Ectodermal cell (in vitro differentiated cells): ENCODE data around the gene CREG2.

Experiments used
- H3K27ac ChIP-seq: 2 replicates; pipeline ENCODE4 v1.7.0; 2013; ENCODE audit warnings: mild to moderate bottlenecking, low read depth, low read length; ENCODE audit not compliant: insufficient read depth, poor library complexity, severe bottlenecking
- H3K27me3 ChIP-seq: 2 replicates; pipeline ENCODE4 v1.7.0; 2013; ENCODE audit warnings: mild to moderate bottlenecking, low read length; ENCODE audit not compliant: insufficient read depth, control insufficient read depth, poor library complexity, severe bottlenecking
- H3K36me3 ChIP-seq: one replicate; pipeline ENCODE4 v1.7.0; 2013; ENCODE audit warnings: low read length; ENCODE audit not compliant: control insufficient read depth, insufficient read depth
- H3K4me1 ChIP-seq: one replicate; pipeline ENCODE4 v1.7.0; 2013; ENCODE audit warnings: low read length; ENCODE audit not compliant: control insufficient read depth, insufficient read depth
- H3K4me3 ChIP-seq: 2 replicates; pipeline ENCODE4 v1.7.0; 2013; ENCODE audit warnings: low read depth, low read length, control low read depth; ENCODE audit not compliant: insufficient read depth
- H3K9me3 ChIP-seq: 2 replicates; pipeline ENCODE4 v1.7.0; 2013; ENCODE audit warnings: mild to moderate bottlenecking, low read length, moderate library complexity; ENCODE audit not compliant: control insufficient read depth
- WGBS, 2 experiments: methylation state at CpG; one replicate each; pipeline ENCODE4 v1.1.7; 2013; ENCODE audit warnings: missing lambda C conversion rate in 2 of 2; 5-methylcytosine and 5-hydroxymethylcytosine counted together

Gene CREG2

DNA sequence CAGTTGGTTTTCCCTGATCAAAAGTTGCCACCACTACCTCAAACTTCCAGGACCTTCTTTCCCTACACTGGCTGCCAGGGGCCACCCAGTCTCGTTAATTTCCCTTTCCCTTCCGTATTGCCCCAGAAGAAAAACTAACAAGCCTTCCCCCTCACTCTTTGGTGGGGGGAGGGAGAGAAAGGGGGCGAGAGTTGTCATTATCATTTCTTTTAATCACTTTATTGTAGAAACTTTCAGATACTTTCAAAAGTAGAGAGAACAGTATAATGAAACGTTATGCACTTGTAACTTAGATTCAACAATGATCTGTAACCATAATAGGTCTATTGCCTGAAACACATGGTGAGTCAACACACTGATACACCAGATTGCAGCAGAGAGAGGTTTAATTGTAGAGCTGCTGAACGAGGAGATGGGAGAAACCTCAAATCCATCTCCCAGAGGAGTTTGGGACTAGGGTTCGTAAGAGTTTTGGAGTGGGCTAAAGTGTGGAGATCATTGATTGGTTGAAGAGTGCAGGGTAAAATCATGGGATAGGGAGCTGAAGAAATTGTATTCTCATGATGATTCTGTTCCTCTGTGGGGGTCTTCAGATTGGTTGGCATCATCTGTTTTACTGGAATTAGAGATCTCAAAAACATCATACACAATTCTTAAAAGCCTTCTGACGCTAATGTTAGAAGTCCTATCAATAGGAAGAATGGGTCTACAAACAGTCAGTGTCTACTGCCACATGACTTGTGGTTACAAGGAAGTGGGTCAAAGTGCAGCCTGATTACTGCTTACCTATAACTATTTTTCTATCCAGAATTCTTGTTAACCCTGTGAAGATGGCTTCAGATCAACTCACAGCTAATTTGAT, 76.2 kb downstream of the CREG2 start:
- H3K27ac ChIP-seq: no peak overlapping the region
- H3K27me3 ChIP-seq: peaks cover 12% of the 10 kb centered on the region
- WGBS, 2 experiments: 81 to 88% methylated on average over 4 to 6 of the region's 7 CpGs

GRCh38 chr2:101310090-101310833, 77.0 kb downstream of the CREG2 start:
- H3K27me3 ChIP-seq: peaks cover 12% of the 10 kb centered on the region
- WGBS, 2 experiments: 82 to 83% methylated on average over 10 of the region's 10 CpGs
- no peaks in the 10 kb centered on the region for H3K36me3 ChIP-seq

More for the DNA sequence above, 76.2 kb downstream of the CREG2 start:
- Histone ChIP-seq H3K36me3 (no peaks in the 10 kb centered on the region), H3K4me1 (no peaks in the 10 kb centered on the region), H3K9me3 (no peaks in the 10 kb centered on the region), H3K4me3 (no peak overlapping the region)

GRCh38 chr2:101308432-101309210, 78.7 kb downstream of the CREG2 start, which contains the start of gene RNF149:
Gene RNF149 (minus strand): TSS chr2:101308701. CDS start chr2:101308588, 113 bp downstream.
- H3K27me3 ChIP-seq: peaks cover 12% of the 10 kb centered on the region
- H3K9me3 ChIP-seq: no peaks in the 10 kb centered on the region
- WGBS, 2 experiments: 9 to 10% methylated on average over 76 of the region's 76 CpGs
- peak within 1 kb of the TSS; percentile 85 for H3K4me3 ChIP-seq
- no peaks in the 10 kb centered on the region for H3K36me3 ChIP-seq
- H3K27ac ChIP-seq: no peak within 1 kb of the TSS
- H3K4me1 ChIP-seq: no peaks in the 10 kb centered on the region

More at GRCh38 chr2:101310090-101310833, 77.0 kb downstream of the CREG2 start:
- Histone ChIP-seq H3K4me3 (no peak overlapping the region), H3K4me1 (no peaks in the 10 kb centered on the region), H3K9me3 (no peaks in the 10 kb centered on the region), H3K27ac (no peak overlapping the region)

DNA sequence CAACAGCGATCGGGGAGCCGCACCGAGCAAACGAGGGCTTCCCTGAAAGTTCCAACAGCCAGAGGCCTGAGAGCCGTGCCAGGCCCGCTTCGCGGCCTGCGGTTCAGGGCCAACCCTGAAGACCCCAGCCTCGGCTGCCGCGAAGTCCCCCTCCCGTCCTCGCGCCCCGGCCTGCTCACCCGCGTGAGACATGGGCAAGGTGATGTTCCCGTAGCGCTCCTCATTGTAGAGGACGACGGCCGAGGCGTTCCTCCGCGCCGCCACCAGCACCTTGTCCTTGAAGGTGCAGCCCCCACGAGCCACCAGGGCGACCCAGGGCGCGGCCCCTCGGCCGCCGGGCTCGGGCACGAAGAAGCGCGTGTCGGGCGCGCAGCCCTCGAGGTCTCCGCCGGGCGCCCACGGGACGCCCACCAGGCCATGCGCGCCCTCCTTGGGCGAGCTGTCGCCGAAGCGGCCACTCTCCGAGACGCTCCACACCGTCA, 79.3 kb downstream of the CREG2 start:
- 4% methylated on average over 57 of the region's 57 CpGs for WGBS, 2 experiments
- H3K9me3 ChIP-seq: no peaks in the 10 kb centered on the region
- peaks cover 12% of the 10 kb centered on the region for H3K27me3 ChIP-seq
- peak overlapping the region; percentile 85 for H3K4me3 ChIP-seq
- no peaks in the 10 kb centered on the region for H3K36me3 ChIP-seq
- no peaks in the 10 kb centered on the region for H3K4me1 ChIP-seq
- no peak overlapping the region for H3K27ac ChIP-seq

DNA sequence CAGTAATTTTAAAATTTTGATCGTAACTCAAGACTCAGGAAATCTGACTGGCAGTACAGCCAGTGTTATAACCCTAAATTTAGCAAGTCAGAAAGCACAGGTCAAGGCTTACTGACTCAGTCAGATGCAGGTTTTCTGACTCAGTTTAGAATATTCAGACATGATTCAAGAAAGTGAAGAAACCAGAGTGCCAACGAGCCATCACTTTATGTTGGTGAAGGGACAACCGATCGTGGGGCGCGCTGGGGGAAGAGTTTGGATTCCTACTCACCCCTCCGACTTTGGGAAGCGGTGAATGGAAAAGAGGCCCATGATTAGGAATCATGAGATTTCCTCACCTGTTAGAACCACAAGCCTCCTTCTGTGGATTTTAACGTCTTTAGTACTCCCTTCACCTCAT, 79.8 kb downstream of the CREG2 start:
- peak overlapping the region; percentile 85 for H3K4me3 ChIP-seq
- no peaks in the 10 kb centered on the region for H3K9me3 ChIP-seq
- 75 to 79% methylated on average over 9 of the region's 9 CpGs for WGBS, 2 experiments
- H3K27me3 ChIP-seq: peaks cover 12% of the 10 kb centered on the region
- H3K4me1 ChIP-seq: no peaks in the 10 kb centered on the region
- H3K27ac ChIP-seq: no peak overlapping the region
- no peaks in the 10 kb centered on the region for H3K36me3 ChIP-seq

- Histone ChIP-seq H3K4me3 (no peak overlapping the region), H3K27me3 (peaks cover 12% of the 10 kb centered on the region), H3K27ac (no peak overlapping the region), H3K36me3 (no peaks in the 10 kb centered on the region), H3K4me1 (no peaks in the 10 kb centered on the region), H3K9me3 (no peaks in the 10 kb centered on the region)
- 90 to 91% methylated on average over 7 of the region's 7 CpGs for WGBS, 2 experiments
Observed at GRCh38 chr2:101306410-101306809, 80.9 kb downstream of the CREG2 start.

GRCh38 chr2:101305492-101306078, 81.7 kb downstream of the CREG2 start:
- Histone ChIP-seq H3K4me1 (no peaks in the 10 kb centered on the region), H3K27me3 (peaks cover 12% of the 10 kb centered on the region), H3K9me3 (no peaks in the 10 kb centered on the region), H3K27ac (no peak overlapping the region), H3K36me3 (no peaks in the 10 kb centered on the region), H3K4me3 (no peak overlapping the region)
- WGBS, 2 experiments: 94 to 95% methylated on average over 6 to 7 of the region's 7 CpGs

DNA sequence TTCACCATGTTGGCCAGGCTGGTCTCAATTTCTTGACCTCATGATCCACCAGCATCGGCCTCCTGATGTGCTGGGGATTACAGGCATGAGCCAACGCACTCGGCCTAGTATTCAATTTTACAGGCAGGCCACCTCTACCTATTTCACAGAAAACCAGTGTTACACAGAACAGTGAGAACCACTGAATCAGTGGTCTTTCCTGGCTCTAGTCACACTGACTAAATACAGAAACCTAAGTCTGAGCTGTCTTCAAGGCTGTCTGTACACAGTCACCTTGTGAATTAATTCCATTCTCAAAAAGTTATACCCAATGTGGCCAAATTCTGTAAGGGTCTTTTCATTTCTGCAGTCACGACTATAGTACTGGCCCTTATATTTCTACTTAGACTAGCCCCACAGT, 82.3 kb downstream of the CREG2 start:
- Histone ChIP-seq H3K27ac (no peak overlapping the region), H3K36me3 (no peaks in the 10 kb centered on the region), H3K4me3 (no peak overlapping the region), H3K9me3 (no peaks in the 10 kb centered on the region), H3K4me1 (no peaks in the 10 kb centered on the region), H3K27me3 (peaks cover 12% of the 10 kb centered on the region)
- 89 to 90% methylated on average over 4 of the region's 4 CpGs for WGBS, 2 experiments

DNA sequence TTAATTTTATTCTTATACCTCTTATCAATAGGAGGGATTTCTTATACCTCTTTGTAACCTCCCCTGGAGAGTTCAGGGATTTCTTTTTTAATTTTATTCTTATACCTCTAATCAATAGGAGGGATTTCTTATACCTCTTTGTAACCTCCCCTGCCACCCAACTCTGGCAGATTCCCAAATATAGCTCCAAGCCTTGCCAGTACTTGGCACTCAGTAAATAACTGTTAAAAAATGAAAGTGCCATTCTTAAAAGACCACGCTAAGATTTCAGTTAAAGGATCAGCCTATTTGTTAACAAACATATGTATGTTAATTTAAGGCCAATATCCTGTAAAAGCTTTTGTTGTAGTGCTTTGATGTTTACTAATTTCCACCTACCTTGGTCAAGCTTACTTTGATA, 83.6 kb downstream of the CREG2 start:
- no peak overlapping the region for H3K4me3 ChIP-seq
- H3K27me3 ChIP-seq: peaks cover 12% of the 10 kb centered on the region
- no peaks in the 10 kb centered on the region for H3K4me1 ChIP-seq
- no peaks in the 10 kb centered on the region for H3K9me3 ChIP-seq
- H3K27ac ChIP-seq: no peak overlapping the region
- WGBS, 2 experiments: 91% methylated on average over 1 of the region's 1 CpG; no CpG with 5 or more reads in 1 of the 2 experiments
- H3K36me3 ChIP-seq: no peaks in the 10 kb centered on the region
